Karpas-422 (cell line): ENCODE measurements around the gene SRGN. TPM values are rescaled to one million over a fixed set of nuclear protein-coding genes. Genes with fewer than 3 reads are reported as not detected.
A peak's percentile ranks its signal among the peaks of the same experiment; 100 is the strongest.

Experiments used
- DNase-seq: peaks from one replicate; pipeline ENCODE4 v3.0.0-alpha.2; 2015
- H2AFZ ChIP-seq: fragments of 200-600 bp; sonication (generic); 2 replicates; pipeline ENCODE4 v1.6.1; 2014; ENCODE audit warnings: antibody characterized with exemption, low read length, mixed read lengths
- H3K27ac ChIP-seq: fragments of 200-600 bp; sonication (generic); 2 replicates; pipeline ENCODE4 v1.5.1; 2014; ENCODE audit warnings: mild to moderate bottlenecking, low read length, moderate library complexity
- H3K27me3 ChIP-seq: fragments of 200-600 bp; sonication (generic); 2 replicates; pipeline ENCODE4 v1.6.1; 2014; ENCODE audit warnings: low read length, mixed read lengths
- H3K36me3 ChIP-seq: fragments of 200-600 bp; sonication (generic); 2 replicates; pipeline ENCODE4 v1.6.1; 2014; ENCODE audit warnings: low read length, mixed read lengths; ENCODE audit not compliant: insufficient read depth
- H3K4me1 ChIP-seq: fragments of 200-600 bp; sonication (generic); 2 replicates; pipeline ENCODE4 v1.6.1; 2014; ENCODE audit warnings: mild to moderate bottlenecking, low read length, mixed read lengths
- H3K4me2 ChIP-seq: fragments of 200-600 bp; sonication (generic); 2 replicates; pipeline ENCODE4 v1.6.1; 2014; ENCODE audit warnings: low read length, low read depth, mild to moderate bottlenecking; ENCODE audit not compliant: poor library complexity, severe bottlenecking
- H3K4me3 ChIP-seq: fragments of 200-600 bp; sonication (generic); 2 replicates; pipeline ENCODE4 v1.5.1; 2014; ENCODE audit warnings: mild to moderate bottlenecking, antibody characterized with exemption, low read length, mixed read lengths
- H3K79me2 ChIP-seq: fragments of 200-600 bp; sonication (generic); 2 replicates; pipeline ENCODE4 v1.6.1; 2014; ENCODE audit warnings: mild to moderate bottlenecking, low read length, mixed read lengths
- H3K9ac ChIP-seq: fragments of 200-600 bp; sonication (generic); 2 replicates; pipeline ENCODE4 v1.6.0; 2014; ENCODE audit warnings: low read length
- H3K9me2 ChIP-seq: fragments of 200-600 bp; sonication (generic), shearing (Covaris generic); replicated peaks from 2 replicates; pipeline ENCODE4 v1.6.0; 2014; ENCODE audit warnings: mild to moderate bottlenecking, low read length, moderate library complexity; ENCODE audit not compliant: insufficient read depth
- H3K9me3 ChIP-seq: fragments of 300-700, 200-600 bp; sonication (generic); 2 replicates; pipeline ENCODE4 v1.6.1; 2014; ENCODE audit warnings: low read length, mixed read lengths
- H4K20me1 ChIP-seq: fragments of 200-600 bp; sonication (generic); 2 replicates; pipeline ENCODE4 v1.6.1; 2014; ENCODE audit warnings: mild to moderate bottlenecking, antibody characterized with exemption, low read length, low read depth; ENCODE audit not compliant: insufficient read depth
- total RNA-seq: library from RNA; depleted of rRNA; stranded (reverse); fragments of >200 nt; shearing (Covaris generic); gene quantifications from 2 replicates; pipeline ENCODE4 v1.2.3, GENCODE V29; 2014; ENCODE audit warnings: low replicate concordance

SRGN gene
- total RNA-seq, 1 experiment from 2014 or later = 56.4 TPM

DNA sequence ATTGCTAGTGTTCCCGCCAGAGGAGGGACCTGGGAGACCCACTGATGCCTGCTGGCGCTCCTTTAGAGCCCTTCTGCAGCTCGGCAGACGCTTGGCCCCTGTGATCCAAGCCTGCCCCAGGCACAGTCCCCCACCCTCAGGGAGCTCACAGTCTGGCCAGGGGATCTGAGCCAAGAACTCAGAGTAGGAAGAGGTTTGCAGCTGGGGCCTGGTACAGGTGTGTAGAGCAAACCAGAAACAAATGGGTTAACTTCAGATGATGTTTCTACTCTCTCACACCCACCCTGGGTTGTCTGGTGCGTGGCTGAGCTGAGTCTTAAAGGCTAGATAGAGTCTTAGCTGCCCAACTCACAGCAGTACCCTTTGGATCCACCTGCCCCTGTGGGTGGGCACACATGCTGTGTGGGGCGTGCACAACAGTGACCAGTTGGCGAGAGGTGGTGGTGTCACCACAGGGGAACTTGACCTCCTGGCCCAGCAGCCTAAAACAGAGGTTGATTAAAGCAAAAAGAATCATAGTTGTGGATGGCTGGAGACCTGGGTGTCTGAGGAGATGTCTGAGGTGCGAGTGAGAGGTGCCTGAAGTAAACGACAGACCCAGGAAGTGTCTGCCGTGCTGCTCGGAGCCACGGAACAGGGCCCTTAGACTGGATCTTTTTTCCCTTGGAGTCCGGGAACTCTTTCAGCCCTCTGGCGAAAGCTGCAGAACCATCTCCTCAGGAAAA, 31.2 kb upstream of the SRGN start:
- H3K9me3 ChIP-seq = no peaks in the 10 kb centered on the region
- no peaks in the 10 kb centered on the region for H3K27me3 ChIP-seq
- no peak overlapping the region for H3K4me3 ChIP-seq
- H4K20me1 ChIP-seq = no peaks in the 10 kb centered on the region
- no peak for DNase-seq
- no peaks in the 10 kb centered on the region for H3K79me2 ChIP-seq
- no peaks in the 10 kb centered on the region for H3K9me2 ChIP-seq
- no peak overlapping the region for H3K9ac ChIP-seq
- no peak overlapping the region for H3K27ac ChIP-seq
- H2AFZ ChIP-seq = no peak overlapping the region
- peaks cover 6% of the 10 kb centered on the region for H3K4me1 ChIP-seq
- H3K36me3 ChIP-seq = no peaks in the 10 kb centered on the region
- H3K4me2 ChIP-seq = no peak overlapping the region

DNA sequence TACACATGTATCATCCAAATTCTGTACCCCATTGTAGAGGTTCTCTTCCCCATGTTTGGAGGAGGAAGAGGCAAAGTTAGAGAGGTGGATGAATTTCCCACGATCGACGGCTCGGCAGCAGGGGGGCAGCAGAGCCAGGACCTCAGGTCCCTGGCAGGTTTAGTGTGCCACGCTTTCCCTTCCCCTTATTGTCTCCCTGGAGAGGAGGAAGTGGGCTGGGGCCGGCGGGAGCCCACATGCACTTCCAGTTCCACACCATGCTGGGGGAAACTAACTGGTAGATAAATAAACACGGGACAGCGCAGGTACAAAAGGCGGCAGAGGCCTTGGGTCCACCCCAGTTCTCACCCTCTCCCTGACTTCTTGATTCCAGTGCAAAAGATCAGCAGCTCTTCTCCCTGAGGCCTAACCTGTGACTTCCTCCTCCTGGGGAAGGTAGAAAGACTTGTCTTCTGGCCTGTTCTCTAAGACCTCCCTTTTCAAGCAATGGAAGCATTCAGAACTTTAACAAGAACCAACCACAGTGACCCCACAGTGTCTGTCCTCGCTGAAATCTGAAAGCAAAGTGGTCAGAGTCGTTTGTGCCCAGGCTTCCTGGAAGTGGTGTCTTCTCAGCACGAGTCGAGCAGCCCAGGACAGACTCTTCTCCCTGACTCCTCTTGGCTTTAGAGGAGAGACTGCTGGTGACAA, 30.5 kb upstream of the SRGN start:
- Histone ChIP-seq H3K27ac (no peak overlapping the region), H3K9ac (no peak overlapping the region), H3K4me1 (peaks cover 9% of the 10 kb centered on the region), H4K20me1 (no peaks in the 10 kb centered on the region), H3K27me3 (no peaks in the 10 kb centered on the region), H3K4me3 (no peak overlapping the region), H3K9me2 (no peaks in the 10 kb centered on the region), H2AFZ (no peak overlapping the region), H3K36me3 (no peaks in the 10 kb centered on the region), H3K79me2 (no peaks in the 10 kb centered on the region), H3K4me2 (no peak overlapping the region), H3K9me3 (no peaks in the 10 kb centered on the region)
- DNase-seq = no peak

DNA sequence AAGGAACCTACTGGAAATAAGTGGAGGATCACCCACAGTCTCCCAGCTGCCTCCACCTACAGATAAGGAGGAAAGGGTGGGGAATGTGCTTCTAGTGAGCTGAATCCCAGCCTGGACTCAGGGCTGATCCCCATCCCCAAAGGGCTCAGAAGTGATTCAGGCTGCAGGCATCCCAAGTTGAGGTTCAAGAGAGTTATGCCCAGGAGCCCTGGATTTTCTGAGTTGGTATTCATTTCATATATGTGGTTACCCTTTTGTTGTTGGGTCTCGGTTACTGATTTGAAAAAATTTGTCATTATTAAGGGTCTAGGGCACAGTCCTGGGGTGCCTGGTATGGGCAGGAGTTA, 30.0 kb upstream of the SRGN start:
- Histone ChIP-seq H3K4me3 (no peak overlapping the region), H3K79me2 (no peaks in the 10 kb centered on the region), H3K27me3 (no peaks in the 10 kb centered on the region), H3K4me1 (peaks cover 9% of the 10 kb centered on the region), H3K9ac (no peak overlapping the region), H3K36me3 (no peaks in the 10 kb centered on the region), H2AFZ (no peak overlapping the region), H3K9me3 (no peaks in the 10 kb centered on the region), H4K20me1 (no peaks in the 10 kb centered on the region), H3K4me2 (no peak overlapping the region), H3K27ac (no peak overlapping the region), H3K9me2 (no peaks in the 10 kb centered on the region)
- no peak for DNase-seq

DNA sequence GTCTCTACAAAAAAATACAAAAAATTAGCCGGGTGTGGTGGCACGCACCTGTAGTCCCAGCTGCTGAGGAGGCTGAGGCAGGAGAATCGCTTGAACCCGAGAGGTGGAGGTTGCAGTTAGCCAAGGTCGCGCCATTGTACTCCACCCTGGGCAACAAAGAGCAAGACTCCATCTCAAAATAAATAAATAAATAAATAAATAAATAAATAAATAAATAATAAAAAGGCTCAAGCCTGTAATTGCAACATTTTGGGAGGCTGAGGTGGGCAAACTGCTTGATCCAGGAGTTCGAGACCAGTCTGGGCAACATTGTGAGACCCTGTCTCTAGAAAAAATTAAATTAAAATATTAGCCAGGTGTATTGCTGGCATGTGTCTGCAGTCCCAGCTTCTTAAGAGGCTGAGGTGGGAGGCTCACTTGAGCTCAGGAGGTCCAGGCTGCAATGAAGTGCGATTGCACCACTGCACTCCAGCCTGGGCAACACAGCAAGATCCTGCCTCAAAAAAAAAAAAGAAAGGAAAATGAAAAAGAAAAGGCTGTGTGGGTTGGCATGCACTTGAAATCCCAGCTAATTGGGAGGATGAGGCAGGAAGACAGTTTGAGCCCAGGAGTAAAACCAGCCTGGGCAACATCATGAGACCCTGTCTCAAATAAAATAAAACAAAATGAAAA, 27.6 kb upstream of the SRGN start:
- Histone ChIP-seq H3K9ac (no peak overlapping the region), H3K4me2 (no peak overlapping the region), H3K4me1 (peaks cover 9% of the 10 kb centered on the region), H3K36me3 (no peaks in the 10 kb centered on the region), H3K79me2 (no peaks in the 10 kb centered on the region), H3K27ac (no peak overlapping the region), H4K20me1 (no peaks in the 10 kb centered on the region), H2AFZ (no peak overlapping the region), H3K27me3 (no peaks in the 10 kb centered on the region), H3K9me2 (no peaks in the 10 kb centered on the region), H3K4me3 (no peak overlapping the region), H3K9me3 (no peaks in the 10 kb centered on the region)
- DNase-seq = no peak

DNA sequence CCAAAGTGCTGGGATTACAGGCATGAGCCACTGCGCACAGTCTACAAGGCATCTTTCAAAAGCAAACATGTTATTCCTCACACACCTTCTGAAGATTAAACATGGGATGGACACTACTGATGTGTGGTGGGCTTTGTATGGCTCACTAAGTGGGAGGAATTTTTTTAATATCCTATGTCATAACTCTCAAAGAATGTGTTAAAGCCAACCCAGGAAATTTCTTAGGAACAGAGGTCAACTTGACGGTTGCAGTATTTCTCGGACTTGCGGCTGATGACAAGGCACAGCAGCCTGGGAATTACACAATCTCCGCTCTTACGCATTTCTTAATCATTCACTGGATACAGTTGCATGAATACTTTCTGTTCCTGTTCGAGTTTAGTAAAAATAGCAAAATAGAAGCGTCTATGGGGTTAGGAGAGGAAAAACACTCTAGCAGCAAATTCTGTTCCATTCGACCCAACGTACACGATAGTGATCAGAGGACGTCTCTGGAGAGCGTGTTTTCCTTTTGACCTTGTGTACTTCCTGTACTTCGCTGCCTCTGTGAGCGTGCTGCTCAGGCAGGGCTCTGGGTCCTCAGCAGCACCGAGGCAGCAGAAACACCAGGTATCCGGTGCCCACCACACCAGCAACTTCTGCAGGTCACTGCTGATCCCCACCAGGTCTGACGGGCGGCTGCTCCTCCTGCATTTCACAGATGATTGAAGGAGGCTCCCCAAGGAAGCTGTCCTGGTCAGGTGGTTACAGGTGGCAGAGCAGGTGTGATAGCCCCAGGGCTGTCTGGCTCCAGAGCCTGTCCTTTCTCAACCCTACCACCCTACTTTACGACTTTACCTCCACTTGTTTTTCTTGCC, 26.4 kb upstream of the SRGN start:
- Histone ChIP-seq H3K9ac (peak overlapping the region; percentile 42), H3K4me1 (peaks cover 9% of the 10 kb centered on the region), H3K27me3 (no peaks in the 10 kb centered on the region), H3K4me2 (peak overlapping the region; percentile 64), H3K9me3 (no peaks in the 10 kb centered on the region), H2AFZ (peak overlapping the region; percentile 64; the same call in 1 of the 2 replicates), H4K20me1 (no peaks in the 10 kb centered on the region), H3K79me2 (no peaks in the 10 kb centered on the region), H3K4me3 (peak overlapping the region; percentile 49), H3K27ac (no peak overlapping the region), H3K9me2 (no peaks in the 10 kb centered on the region), H3K36me3 (no peaks in the 10 kb centered on the region)
- DNase-seq = peak; percentile 62

DNA sequence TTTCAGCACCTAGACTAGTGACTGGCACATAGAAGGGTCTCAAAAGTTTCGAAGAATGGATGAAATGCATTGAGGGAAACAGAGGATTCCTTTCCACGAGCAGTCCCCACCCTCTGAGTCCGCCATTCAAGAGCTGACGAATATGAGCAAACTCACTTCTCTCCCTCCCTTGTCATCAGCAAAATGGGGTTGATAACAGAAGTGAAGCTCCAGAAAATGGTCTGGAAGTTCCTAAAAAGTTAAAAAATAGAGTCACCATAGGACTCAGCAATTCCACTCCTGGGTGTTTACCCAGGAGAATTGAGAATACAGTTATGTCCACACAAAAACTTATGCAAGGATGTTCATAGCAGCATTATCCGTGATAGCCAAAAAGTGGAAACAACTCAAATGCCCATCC, 25.0 kb upstream of the SRGN start:
- Histone ChIP-seq H3K9ac (no peak overlapping the region), H3K27me3 (no peaks in the 10 kb centered on the region), H3K9me3 (no peaks in the 10 kb centered on the region), H3K27ac (no peak overlapping the region), H3K79me2 (no peaks in the 10 kb centered on the region), H3K4me3 (no peak overlapping the region), H4K20me1 (no peaks in the 10 kb centered on the region), H3K9me2 (no peaks in the 10 kb centered on the region), H3K4me1 (peaks cover 9% of the 10 kb centered on the region), H3K4me2 (no peak overlapping the region), H3K36me3 (no peaks in the 10 kb centered on the region), H2AFZ (no peak overlapping the region)
- DNase-seq = no peak

DNA sequence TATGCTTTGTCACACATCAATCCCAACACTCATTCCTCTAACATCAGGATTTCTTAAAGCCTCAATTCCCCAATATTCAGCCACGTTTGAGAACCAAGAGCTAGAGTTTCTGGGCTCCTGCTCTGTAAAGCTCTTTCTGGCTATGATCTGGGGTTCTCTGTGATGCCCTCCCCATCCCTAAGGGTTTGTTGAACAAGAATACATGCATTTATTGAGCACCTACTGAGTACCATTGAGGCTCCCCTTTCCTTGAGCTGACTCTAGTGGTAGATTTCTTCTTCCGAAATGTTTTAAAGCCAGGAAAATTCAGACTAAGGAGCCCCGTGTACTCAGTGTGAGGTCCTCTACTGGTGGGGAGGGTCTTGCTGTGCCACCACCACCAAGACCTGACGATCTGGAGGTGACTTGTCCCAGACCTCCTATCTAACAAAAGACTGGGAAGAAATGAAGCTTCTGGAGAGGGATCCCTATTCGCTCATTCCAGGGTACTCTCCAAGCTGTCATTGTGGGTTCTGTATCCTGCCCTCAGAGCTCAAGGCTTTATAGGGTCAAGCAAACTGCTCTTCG, 23.1 kb upstream of the SRGN start:
- no peaks in the 10 kb centered on the region for H3K36me3 ChIP-seq
- no peaks in the 10 kb centered on the region for H4K20me1 ChIP-seq
- H3K4me2 ChIP-seq = no peak overlapping the region
- DNase-seq = no peak
- no peaks in the 10 kb centered on the region for H3K9me3 ChIP-seq
- no peaks in the 10 kb centered on the region for H3K79me2 ChIP-seq
- H3K4me1 ChIP-seq = peaks cover 9% of the 10 kb centered on the region
- no peak overlapping the region for H3K27ac ChIP-seq
- H3K9me2 ChIP-seq = no peaks in the 10 kb centered on the region
- H3K27me3 ChIP-seq = no peaks in the 10 kb centered on the region
- H2AFZ ChIP-seq = no peak overlapping the region
- H3K9ac ChIP-seq = no peak overlapping the region
- no peak overlapping the region for H3K4me3 ChIP-seq
